Measurements from ENCODE around the gene RNF115. TPM values are rescaled to one million over a fixed set of nuclear protein-coding genes. Genes with fewer than 3 reads are reported as not detected.

RNF115 gene
- total RNA-seq, 1 experiment from 2014 or later: 14.5 TPM

DNA sequence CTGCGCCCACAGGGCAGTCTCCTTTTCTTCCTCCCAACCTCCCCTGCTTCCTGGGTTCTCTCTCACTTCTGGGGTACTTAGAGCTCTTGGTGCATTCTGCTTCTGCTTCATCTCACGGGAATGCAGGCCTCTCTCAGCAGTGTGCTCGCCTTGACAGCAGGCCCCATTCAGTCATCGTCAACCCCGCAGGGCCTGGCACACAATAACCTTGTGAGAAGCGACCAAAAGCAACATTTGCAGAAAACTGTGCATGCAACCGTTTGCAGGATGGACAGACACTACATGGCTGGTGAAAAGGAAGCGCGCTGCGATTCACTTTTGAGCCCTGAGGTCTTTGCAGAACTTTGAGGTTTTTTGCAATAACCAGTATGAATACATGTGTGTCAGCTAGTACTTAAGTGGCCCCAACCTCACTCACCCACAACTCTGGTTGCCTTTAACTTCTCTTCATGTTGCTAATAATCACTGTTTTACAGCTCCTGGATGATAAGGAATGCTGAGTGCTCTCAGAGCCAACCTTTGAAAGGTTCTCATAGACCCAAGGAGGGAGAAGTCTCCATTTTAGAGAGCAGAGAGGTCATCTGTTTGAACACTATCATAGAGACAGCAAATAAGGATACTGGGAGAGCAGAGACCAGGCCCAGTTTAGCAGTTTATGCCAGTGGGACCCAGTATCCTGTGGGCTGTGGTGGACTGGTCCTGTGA is 107.1 kb downstream of the RNF115 start:
- DNase-seq (ENCODE audit: low read depth): no peak
- in situ Hi-C loops (cut with HindIII; ENCODE audit: low pct_unique_long_range_greater_than_20kb, low sequenced_read_pairs): no loop called here

DNA sequence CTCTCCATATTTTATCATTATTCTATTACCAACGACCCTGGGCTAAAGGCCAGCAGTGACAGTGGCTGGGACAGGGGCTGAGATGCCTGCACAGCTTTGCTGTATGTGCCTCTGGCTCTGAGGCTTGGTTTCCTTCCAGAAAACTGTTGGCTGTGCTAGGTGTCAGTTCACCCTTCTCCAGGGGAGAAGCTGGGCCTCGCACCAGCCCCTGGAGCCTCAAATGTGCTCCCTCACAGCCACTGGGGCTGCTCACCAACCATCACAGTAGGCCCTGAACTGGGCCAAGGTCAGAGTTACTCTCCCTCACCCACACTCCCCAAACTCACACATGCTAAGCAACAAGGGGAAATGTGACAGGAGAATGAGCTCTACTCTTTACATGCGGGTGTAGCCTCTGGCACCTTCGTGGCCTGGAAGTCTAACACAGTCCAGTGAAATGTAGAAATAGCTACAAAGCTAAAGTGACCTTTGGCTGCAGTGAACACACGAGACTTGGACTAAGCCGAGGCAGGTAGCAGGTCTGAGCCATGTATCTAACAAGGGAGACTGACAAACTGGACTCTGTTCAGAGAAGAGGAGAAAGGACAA is 109.3 kb downstream of the RNF115 start:
- no peak for DNase-seq (ENCODE audit: low read depth)
- in situ Hi-C loops (cut with HindIII; ENCODE audit: low pct_unique_long_range_greater_than_20kb, low sequenced_read_pairs): no loop called here

DNA sequence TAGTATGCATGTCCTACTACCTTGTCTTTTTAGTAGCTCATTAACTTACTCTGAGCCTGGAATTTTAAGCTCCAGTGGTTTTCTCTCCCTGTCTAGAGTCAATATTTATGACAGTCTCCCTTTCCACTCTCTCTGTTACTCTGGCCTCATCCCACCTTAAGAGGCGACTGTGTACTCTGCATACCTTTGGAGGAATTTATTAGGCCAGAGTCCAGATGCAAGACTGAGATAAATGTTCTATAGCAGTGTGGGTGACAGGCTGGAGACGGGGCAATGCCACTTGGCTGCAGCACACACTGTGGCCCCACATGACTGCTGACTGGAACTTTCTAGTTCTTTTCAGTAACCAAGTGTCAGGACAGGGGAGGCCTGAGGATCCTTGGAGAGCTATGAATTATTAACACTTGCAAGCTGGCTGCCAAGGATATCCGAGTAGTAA is 112.7 kb downstream of the RNF115 start:
- peak; percentile 98 for DNase-seq (ENCODE audit: low read depth)
- in situ Hi-C loops (cut with HindIII; ENCODE audit: low pct_unique_long_range_greater_than_20kb, low sequenced_read_pairs): no loop called here

DNA sequence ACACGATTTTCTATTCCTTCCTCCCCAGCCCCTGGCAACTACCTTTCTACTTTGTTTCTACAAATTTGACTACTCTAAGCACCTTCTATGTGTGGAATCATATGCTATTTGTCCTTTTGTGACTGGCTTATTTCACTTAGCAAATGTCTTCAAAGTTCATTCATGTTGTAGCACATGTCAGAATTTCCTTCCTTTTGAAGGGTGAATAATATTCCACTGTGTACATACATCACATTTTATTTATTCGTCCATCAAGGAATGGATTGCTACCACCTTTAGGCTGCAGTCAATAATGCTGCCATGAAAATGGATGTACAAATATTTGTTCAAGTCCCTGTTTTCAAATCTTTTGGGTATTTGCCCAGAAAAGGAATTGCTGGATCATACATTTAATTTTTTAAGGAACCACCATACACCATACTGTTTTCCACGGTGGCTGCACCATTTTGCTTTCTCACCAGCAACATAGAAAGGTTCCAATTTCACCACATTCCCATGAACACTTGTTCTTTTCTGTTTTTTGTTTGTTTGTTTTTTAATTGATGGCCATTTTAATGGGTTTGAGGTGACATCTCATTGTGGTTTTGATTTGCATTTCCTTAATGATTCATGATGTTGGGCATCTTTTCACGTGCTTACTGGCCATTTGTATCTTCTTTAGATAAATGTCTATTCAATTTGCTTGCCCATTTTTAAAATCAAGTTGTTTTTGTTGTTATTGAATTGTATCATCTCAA is 113.4 kb downstream of the RNF115 start:
- in situ Hi-C loops (cut with HindIII; ENCODE audit: low pct_unique_long_range_greater_than_20kb, low sequenced_read_pairs): no loop called here
- no peak for DNase-seq (ENCODE audit: low read depth)

DNA sequence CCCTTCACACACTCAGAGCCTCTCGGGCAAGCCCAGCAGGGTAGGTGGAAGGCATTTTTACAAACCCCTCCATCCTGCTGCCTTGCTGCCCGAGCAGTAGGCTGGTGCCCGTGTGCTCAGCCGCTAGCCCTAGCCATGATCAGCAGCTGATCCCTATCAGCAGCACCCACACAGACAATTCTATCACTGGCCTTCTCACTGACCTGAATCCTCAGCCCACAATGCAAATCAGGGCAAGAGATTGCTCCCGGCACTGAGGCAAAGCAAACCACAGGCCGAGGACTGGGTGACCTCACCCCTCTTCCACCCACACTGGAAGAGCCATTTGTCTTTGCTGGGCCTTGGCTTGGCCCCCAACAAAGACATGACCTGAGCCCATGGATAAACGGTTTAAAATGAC is 115.8 kb downstream of the RNF115 start:
- in situ Hi-C loops (cut with HindIII; ENCODE audit: low pct_unique_long_range_greater_than_20kb, low sequenced_read_pairs): no loop called here
- peak; percentile 71 for DNase-seq (ENCODE audit: low read depth)

DNA sequence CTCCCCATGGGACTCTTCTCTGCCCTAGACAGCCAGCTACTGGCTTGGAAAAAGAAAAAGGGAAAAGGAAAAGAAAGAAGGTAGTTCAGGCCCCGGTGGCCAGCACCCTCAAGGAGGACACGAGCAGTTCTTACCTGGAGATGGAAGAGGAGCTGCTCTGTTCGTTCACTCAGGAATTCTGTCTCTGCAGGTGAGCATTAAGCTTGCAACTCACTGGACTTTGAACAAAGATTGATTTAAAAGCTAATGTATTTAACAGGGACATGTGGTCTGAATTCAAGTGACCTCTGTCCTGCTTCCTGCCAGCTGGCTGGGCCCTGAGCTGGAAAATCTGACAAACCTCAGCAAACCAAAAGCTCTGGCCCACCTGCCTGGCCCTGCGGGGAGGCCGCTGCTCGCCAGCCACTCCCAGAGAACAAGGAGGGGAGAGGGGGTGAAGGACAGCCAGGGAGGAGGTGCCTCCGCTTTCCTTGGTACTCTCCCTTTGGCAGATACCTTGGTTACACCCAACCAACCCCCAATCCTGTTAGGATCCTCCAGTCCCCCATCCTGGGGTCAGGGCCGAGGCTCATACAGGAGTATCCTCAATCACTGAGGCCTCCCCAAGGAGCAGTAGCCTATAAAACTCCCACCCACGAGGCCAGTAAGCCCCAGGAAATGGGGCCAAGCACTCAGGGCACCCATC is 116.6 kb downstream of the RNF115 start, which contains the start of gene PDZK1:
Gene PDZK1 (minus strand): TSS at position 186 of the 685 bp plus-strand sequence. CDS start 19,347 bp downstream, outside the sequence.
- in situ Hi-C loops (cut with HindIII; ENCODE audit: low pct_unique_long_range_greater_than_20kb, low sequenced_read_pairs): no loop called here
- DNase-seq (ENCODE audit: low read depth): peak; percentile 86

DNA sequence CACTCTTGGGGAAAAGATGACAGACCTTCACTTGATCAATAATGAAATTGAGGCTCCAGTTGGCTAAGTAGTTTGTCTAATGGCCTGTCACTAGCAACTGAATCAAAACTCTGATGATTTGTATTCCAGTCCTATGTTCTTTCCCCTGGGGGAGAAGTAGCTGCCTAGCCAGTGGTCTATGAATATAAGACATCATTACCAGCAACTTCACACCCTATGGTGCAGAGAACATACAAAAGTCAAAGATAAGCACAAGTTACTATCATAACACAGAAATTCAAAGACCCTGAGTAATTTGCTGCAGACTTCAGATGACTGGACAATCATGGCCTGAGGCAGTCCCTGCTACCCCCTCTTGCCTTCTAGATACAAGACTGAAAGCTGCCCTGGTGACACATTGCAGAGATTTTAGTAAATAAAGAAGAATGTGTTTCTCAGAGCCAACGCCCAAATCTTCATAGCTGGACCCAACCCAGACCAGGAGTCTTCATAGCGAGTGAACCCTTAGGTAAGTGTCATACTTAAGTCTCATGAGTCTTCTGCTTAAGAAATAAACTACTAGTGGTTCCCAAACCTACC is 117.7 kb downstream of the RNF115 start:
- in situ Hi-C loops (cut with HindIII; ENCODE audit: low pct_unique_long_range_greater_than_20kb, low sequenced_read_pairs): no loop called here
- DNase-seq (ENCODE audit: low read depth): peak; percentile 91

DNA sequence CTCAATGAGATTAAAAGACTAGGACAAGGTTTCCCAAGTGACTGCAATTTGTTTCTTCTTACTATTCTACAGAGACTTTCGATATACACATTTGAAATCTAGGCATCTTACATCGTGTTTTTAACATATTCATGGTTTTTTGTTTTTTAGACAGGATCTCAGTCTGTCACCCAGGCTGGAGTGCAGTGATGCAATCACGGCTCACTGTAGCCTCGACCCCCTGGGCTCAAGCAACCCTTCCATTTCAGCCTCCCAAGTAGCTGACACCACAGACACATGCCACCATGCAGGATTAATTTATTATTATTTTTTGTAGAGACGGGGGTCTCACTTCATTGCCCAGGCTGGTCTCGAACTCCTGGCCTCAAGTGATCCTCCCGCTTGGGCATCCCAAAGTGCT is 118.3 kb downstream of the RNF115 start:
- in situ Hi-C loops (cut with HindIII; ENCODE audit: low pct_unique_long_range_greater_than_20kb, low sequenced_read_pairs): no loop called here
- no peak for DNase-seq (ENCODE audit: low read depth)

DNA sequence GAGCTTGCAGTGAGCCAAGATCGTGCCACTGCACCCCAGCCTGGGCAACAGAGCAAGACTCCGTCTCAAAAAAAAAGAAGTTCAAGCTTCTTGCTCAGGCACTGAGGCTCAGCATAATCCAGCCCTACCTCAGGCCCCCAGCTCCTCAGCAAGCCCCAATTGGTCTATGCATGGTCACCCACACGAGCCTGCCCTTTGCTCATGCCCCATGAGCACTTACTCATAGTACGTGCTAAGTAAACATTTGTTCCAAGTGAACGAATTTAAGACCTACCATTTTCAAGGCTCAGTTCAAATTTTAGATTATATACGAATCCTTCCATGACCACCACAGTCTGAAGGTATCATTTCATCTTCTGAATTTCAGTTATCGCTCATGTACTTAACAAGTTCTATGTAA is 121.1 kb downstream of the RNF115 start:
- DNase-seq (ENCODE audit: low read depth): peak; percentile 62
- in situ Hi-C loops (cut with HindIII; ENCODE audit: low pct_unique_long_range_greater_than_20kb, low sequenced_read_pairs): no loop called here

DNA sequence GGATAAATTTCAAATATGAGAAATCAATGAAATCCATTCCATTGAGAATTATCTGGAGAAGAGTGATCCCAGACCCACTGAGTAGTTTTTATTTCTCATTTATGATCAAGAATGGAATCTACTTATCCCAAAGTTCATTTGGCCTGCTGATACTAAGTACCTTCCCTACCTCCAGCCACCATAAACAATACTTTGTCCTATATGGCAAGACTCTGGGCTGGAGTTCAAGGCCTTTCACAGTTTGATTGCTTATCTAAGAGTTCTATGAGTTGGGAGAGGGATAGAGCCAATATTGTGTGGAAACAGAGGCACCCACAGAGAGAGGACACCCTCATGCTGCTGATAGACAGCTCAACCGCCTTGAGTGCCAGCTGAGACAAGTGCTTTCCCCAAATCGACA is 121.8 kb downstream of the RNF115 start:
- in situ Hi-C loops (cut with HindIII; ENCODE audit: low pct_unique_long_range_greater_than_20kb, low sequenced_read_pairs): no loop called here
- DNase-seq (ENCODE audit: low read depth): no peak

DNA sequence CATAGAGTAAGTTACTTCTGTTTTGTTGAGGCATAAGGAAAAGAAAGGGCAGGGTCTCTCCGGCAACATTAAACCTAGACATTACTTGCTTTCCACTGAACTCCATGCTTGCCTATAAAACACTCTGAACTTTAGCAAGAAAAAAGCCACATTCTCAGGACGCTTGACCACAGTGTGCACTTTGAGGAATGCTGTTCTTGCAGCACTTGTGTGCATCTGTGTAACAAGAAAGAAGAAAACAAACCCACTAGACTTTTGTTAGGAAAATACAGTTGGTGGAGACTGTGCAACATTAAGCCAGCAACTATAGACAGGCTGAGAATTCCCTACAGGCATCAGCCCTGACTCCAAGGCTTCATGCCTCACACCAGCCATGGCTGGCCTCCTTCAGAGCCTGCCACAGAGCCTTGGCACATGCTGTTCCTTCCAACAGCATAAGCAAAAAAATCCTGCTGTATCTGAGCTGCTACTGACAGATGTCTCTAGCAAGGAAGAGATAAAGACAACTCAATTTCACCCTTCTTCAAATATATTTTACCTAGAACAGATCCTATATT is 122.5 kb downstream of the RNF115 start:
- DNase-seq (ENCODE audit: low read depth): peak; percentile 30
- in situ Hi-C loops (cut with HindIII; ENCODE audit: low pct_unique_long_range_greater_than_20kb, low sequenced_read_pairs): no loop called here

DNA sequence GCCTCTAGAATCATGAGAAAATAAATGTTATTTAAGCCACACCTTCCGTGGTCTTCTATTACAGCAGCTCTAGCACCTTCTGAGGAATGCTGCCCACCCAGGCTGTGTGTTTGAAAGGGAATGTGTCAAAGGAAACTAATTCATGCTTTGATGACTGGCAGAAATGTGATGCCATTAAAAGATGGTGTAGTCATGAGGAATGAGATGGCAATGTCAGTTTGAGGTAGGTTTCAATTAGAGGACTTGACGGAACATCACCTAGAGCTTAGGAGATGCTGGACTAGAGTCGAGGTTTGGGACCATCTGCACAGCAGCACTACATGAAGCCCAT is 127.3 kb downstream of the RNF115 start:
- peak; percentile 52 for DNase-seq (ENCODE audit: low read depth)
- in situ Hi-C loops (cut with HindIII; ENCODE audit: low pct_unique_long_range_greater_than_20kb, low sequenced_read_pairs): no loop called here

DNA sequence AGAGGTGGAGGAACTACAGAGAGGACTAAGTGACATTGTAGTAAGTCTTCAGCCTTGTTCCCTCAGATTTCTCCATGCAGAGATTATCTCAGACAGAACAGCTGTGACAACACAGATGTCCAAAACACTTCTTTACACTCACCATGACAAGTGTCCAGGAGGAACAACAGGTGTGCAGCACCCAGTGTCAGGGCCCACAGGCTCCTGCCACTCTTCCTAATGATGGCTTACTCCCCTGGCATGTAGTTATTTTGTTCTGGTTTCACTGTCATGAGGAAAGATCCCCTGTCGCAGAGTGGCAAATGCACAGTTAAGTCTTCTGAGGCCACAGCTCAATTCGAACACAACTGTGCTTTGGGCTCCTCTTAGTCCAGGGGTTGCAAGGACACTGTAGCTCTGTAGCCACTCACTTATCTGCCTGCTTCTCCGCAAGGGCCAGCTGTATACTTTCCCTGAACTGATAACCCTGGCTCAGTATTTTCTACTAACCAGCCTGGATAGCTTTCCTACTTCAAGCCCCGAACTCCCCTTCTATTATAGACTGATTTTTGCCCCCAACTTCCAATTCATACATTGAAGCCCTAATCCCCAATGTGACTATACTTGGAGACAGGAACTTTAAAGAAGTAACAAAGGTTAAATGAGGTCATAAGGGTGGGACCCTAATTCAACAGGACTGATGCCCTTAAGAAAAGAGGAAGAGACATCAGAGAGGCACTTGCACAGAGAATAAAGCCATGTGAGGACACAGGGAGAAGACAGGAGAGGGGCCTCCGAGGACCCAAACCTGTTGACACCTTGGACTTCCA is 127.9 kb downstream of the RNF115 start:
- DNase-seq (ENCODE audit: low read depth): no peak

DNA sequence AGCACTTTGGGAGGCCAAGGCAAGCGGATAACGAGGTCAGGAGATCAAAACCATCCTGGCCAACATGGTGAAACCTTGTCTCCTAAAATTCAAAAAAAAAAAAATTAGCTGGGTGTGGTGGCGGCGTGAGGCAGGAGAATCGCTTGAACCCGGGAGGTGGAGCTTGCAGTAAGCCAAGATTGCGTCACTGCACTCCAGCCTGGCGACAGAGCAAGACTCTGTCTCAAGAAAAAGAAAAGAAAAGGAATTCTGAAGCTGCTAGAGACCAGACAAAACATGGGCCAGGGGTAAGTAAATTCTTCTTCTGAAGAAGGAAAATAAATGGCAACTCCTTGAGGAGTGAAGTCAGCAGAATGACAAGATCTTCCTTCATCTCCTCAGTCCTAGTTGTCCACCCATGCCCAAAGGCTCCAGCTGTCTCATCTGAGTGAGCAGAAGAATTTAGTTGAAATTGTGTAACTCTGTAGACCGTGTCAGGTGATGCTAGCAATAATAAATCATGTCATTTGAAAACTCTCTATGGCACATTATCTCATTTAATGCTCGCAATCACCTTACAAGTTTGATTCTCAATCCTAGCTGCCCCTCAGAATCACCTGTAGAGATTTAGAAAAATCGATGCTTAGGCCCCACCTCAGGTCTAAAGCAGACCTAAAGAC is 131.0 kb downstream of the RNF115 start:
- peak; percentile 88 for DNase-seq (ENCODE audit: low read depth)
- in situ Hi-C loops (cut with HindIII; ENCODE audit: low pct_unique_long_range_greater_than_20kb, low sequenced_read_pairs): no loop called here

More for the DNA sequence above, 127.9 kb downstream of the RNF115 start:
- in situ Hi-C loops (cut with HindIII; ENCODE audit: low pct_unique_long_range_greater_than_20kb, low sequenced_read_pairs): no loop called here

DNA sequence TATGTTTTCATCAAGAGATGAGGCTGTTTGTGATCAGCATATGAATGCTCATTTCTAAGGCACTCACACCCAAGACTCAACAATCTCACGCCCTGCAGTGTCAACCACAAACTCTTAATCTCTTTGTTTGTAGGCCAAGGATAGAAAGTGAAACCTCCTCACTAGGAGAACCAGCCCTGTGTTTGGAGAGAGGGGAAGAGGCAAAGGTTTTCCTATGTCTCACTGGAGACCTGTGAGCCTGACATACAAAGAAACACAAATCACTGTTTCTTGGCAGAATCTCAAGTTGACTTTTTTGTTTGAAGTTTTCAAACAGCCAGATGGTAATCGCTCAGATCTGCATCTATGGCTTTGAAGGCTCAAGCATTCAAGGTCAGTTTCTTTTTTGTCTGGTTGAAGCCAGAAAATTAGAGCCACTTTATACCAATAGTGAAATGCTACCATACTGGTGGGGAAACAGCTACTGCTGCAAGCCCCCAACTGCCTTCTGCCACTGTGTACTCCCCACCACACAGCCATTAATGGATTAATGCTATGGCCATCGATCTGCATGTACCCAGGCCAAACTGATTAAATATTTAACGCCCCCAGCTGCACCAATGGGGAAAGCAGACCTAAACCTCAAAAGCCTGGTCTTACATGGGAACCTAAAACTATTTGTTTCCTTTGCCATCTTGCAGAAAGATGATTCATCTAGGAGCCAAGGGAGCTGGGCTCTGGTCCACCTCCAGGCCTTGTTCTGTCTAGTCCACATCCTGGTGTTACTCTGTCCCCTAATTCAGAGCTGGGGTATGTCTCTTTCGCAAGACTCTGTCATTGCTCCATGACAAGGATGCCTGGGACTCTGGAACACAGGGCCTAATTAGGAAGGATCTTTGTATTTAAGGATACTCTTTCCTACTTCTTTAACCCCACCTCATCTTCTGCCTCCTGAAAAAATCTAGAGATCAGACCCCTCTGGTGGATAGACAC is 133.0 kb downstream of the RNF115 start:
- no peak for DNase-seq (ENCODE audit: low read depth)
- in situ Hi-C loops (cut with HindIII; ENCODE audit: low pct_unique_long_range_greater_than_20kb, low sequenced_read_pairs): no loop called here

DNA sequence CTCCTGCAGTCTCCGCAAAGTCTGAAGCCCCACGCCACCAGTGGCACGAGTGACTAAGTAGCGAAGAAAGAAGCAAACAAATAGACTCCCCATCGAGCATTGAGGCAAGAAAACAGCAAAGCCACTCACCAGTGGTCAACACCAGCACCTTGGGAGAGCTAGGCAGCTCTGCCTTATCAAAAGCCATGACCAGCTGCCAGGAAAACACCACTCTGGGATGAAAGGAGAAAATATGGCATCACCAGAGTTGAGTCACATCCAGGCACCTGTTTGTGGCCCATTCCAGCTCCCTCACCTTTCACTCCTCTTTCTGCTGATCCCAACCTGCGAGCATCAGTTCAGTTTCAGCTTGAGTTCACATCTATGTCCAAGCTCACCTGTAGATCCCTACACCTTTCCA is 134.0 kb downstream of the RNF115 start:
- in situ Hi-C loops (cut with HindIII; ENCODE audit: low pct_unique_long_range_greater_than_20kb, low sequenced_read_pairs): no loop called here
- DNase-seq (ENCODE audit: low read depth): no peak
